Measurements from ENCODE around the gene AURKAIP1. TPM values are rescaled to one million over a fixed set of nuclear protein-coding genes. Genes with fewer than 3 reads are reported as not detected.

Gene AURKAIP1
- total and polyA plus RNA-seq, 2 donors (not counting 1 experiment from before 2014, with no cell fraction given), result 42.2 to 85.2 TPM

GRCh38 chr1:1374589-1374928 is 448 bp downstream of the AURKAIP1 start:
- H3K27me3 ChIP-seq (ENCODE audit: control insufficient read depth, insufficient read depth, low read length), result no peaks in the 10 kb centered on the region
- H3K4me2 ChIP-seq (ENCODE audit: extremely low read depth, insufficient read depth, low read length), result peak overlapping the region; percentile 86
- no peak for DNase-seq (ENCODE audit: low read depth in 2 of 2)
- H4K20me1 ChIP-seq (ENCODE audit: control insufficient read depth, extremely low read depth, insufficient read depth, low read length), result no peaks in the 10 kb centered on the region
- peaks cover 17% of the 10 kb centered on the region for H3K36me3 ChIP-seq (ENCODE audit: control insufficient read depth, insufficient read depth, low read length)
- TF ChIP-seq CTCF (conservative IDR thresholded peaks at IDR 0.05 in 1 of 2, IDR thresholded peaks at IDR 0.05 in 1 of 2; ENCODE audit: low read depth in 1 of 2, low read length in 2 of 2) (no peak), EZH2 (IDR thresholded peaks at IDR 0.05; ENCODE audit: low read length, missing control alignments) (no peak)
- no peaks in the 10 kb centered on the region for H3K9me3 ChIP-seq (ENCODE audit: control insufficient read depth, insufficient read depth, low read depth, low read length)
- H3K4me3 ChIP-seq (replicated peaks in 1 of 4; ENCODE audit: control extremely low read depth in 1 of 4, insufficient read depth in 1 of 4, low read depth in 3 of 4, low read length in 4 of 4), result peak overlapping the region; percentile 51 to 86 (median 72)
- no peak overlapping the region for H2AFZ ChIP-seq (ENCODE audit: low read length)
- H3K79me2 ChIP-seq (ENCODE audit: control insufficient read depth, insufficient read depth, low read length), result peaks cover 26% of the 10 kb centered on the region
- peak overlapping the region; percentile 84 for H3K9ac ChIP-seq (ENCODE audit: insufficient read depth, low read length)
- peak overlapping the region; percentile 73 for H3K27ac ChIP-seq (ENCODE audit: insufficient read depth, low read length)
- H3K4me1 ChIP-seq (ENCODE audit: control insufficient read depth, extremely low read depth, insufficient read depth, low read length), result peaks cover 15% of the 10 kb centered on the region

- no peak overlapping the region for H2AFZ ChIP-seq (ENCODE audit: low read length)
- H3K9me3 ChIP-seq (ENCODE audit: control insufficient read depth, insufficient read depth, low read depth, low read length), result no peaks in the 10 kb centered on the region
- H3K36me3 ChIP-seq (ENCODE audit: control insufficient read depth, insufficient read depth, low read length), result peaks cover 17% of the 10 kb centered on the region
- H3K4me1 ChIP-seq (ENCODE audit: control insufficient read depth, extremely low read depth, insufficient read depth, low read length), result peaks cover 15% of the 10 kb centered on the region
- H3K9ac ChIP-seq (ENCODE audit: insufficient read depth, low read length), result peak overlapping the region; percentile 84
- no peaks in the 10 kb centered on the region for H3K27me3 ChIP-seq (ENCODE audit: control insufficient read depth, insufficient read depth, low read length)
- H3K27ac ChIP-seq (ENCODE audit: insufficient read depth, low read length), result peak overlapping the region; percentile 73
- DNase-seq (ENCODE audit: low read depth in 2 of 2), result no peak
- no peak for TF ChIP-seq CTCF (conservative IDR thresholded peaks at IDR 0.05 in 1 of 2, IDR thresholded peaks at IDR 0.05 in 1 of 2; ENCODE audit: low read depth in 1 of 2, low read length in 2 of 2)
- peaks cover 26% of the 10 kb centered on the region for H3K79me2 ChIP-seq (ENCODE audit: control insufficient read depth, insufficient read depth, low read length)
- H3K4me3 ChIP-seq (replicated peaks in 1 of 4; ENCODE audit: control extremely low read depth in 1 of 4, insufficient read depth in 1 of 4, low read depth in 3 of 4, low read length in 4 of 4), result peak overlapping the region; percentile 51 to 86 (median 72)
- peak overlapping the region; percentile 86 for H3K4me2 ChIP-seq (ENCODE audit: extremely low read depth, insufficient read depth, low read length)
- H4K20me1 ChIP-seq (ENCODE audit: control insufficient read depth, extremely low read depth, insufficient read depth, low read length), result no peaks in the 10 kb centered on the region
These were observed 1.0 kb downstream of the AURKAIP1 start for GRCh38 chr1:1373815-1374588.

- no peak overlapping the region for H3K27ac ChIP-seq (ENCODE audit: insufficient read depth, low read length)
- peak overlapping the region; percentile 86 for H3K4me2 ChIP-seq (ENCODE audit: extremely low read depth, insufficient read depth, low read length)
- H3K4me1 ChIP-seq (ENCODE audit: control insufficient read depth, extremely low read depth, insufficient read depth, low read length), result peaks cover 15% of the 10 kb centered on the region
- peaks cover 17% of the 10 kb centered on the region for H3K36me3 ChIP-seq (ENCODE audit: control insufficient read depth, insufficient read depth, low read length)
- H3K4me3 ChIP-seq (replicated peaks in 1 of 4; ENCODE audit: control extremely low read depth in 1 of 4, insufficient read depth in 1 of 4, low read depth in 3 of 4, low read length in 4 of 4), result peak overlapping the region in 2 of 4 experiments; percentile 10 to 72
- no peaks in the 10 kb centered on the region for H3K27me3 ChIP-seq (ENCODE audit: control insufficient read depth, insufficient read depth, low read length)
- H3K9me3 ChIP-seq (ENCODE audit: control insufficient read depth, insufficient read depth, low read depth, low read length), result no peaks in the 10 kb centered on the region
- TF ChIP-seq EZH2 (IDR thresholded peaks at IDR 0.05; ENCODE audit: low read length, missing control alignments) (no peak), CTCF (conservative IDR thresholded peaks at IDR 0.05 in 1 of 2, IDR thresholded peaks at IDR 0.05 in 1 of 2; ENCODE audit: low read depth in 1 of 2, low read length in 2 of 2) (no peak)
- H3K9ac ChIP-seq (ENCODE audit: insufficient read depth, low read length), result no peak overlapping the region
- no peak overlapping the region for H2AFZ ChIP-seq (ENCODE audit: low read length)
- DNase-seq (ENCODE audit: low read depth in 2 of 2), result no peak
- no peaks in the 10 kb centered on the region for H4K20me1 ChIP-seq (ENCODE audit: control insufficient read depth, extremely low read depth, insufficient read depth, low read length)
- peaks cover 26% of the 10 kb centered on the region for H3K79me2 ChIP-seq (ENCODE audit: control insufficient read depth, insufficient read depth, low read length)
These were observed 1.8 kb downstream of the AURKAIP1 start for GRCh38 chr1:1373051-1373814.
